HG02973 (cell line): ENCODE measurements around the gene EPHA7.
A peak's percentile ranks its signal among the peaks of the same experiment; 100 is the strongest.

Source experiments
- ATAC-seq: cut with Tn5 transposase; IDR thresholded peaks from one replicate; pipeline ENCODE4 v1.9.1; 2021; ENCODE audit warnings: moderate library complexity; ENCODE audit not compliant: unreplicated experiment

The EPHA7 gene

DNA sequence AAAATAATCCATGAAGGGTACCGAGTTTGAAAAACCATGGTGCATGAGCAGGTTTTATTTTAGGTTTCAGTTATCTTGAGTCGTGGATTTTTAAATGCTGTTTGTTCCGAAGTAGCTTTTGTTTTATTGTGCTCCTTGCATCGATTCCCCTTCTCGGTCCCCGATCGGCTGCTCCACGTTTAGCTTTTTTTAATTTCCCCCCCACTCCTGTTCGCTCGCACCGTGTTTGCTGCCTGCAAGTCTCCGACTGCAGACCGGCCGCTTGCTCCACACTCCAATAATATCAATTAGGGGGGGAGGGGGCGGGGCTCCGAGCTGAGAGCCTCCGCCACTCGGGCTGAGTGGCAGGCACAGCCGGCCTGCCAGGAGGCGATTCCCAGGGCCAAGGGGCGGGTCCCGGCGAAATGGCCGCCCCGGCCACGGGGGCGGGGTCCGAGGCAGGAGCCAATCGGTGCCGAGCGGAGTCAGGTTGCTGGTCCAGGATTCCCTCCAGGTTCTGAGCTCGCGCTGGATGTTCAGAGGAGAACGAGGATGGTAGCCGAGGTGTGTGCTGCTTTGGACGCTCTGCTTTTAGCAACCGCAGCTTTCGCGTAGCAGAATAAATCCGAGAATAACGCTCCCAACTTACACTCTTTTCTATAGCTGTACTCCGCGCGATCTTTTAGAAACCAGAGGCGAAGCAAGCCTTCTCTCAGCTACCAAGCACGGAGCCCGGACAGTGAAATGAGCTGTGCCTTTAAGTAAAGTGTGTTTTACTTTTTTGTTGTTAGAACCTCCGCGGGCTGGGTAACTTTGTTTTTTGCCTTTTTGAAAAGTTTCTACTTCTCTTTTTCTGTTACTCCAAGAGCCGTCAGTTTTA lies at the start of gene EPHA7:
Gene EPHA7, minus strand, starts transcription at position 256 of the 859 bp plus-strand sequence. Its CDS starts 218 bp downstream, at position 38.
- ATAC-seq = peak; percentile 96

DNA sequence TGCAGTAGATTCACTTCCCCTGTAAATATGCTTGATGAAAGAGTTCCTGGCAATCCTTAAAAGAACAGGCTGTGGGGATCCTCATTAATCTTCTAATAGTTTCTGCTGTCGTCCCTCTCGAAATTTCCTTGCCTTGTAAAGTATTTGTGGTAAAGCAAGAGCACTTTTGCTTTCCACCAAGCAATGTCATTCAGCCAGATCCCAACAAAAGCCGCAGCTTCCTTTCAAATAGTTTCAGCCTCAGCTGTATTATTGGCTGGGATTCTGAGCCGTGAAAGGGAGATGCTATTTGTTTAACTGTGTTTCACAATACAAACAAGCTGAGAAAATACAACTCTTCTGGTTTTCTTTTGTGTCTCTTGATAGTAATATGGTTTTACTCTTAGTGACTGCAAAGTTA lies 48.9 kb upstream of the EPHA7 start:
- ATAC-seq = no peak

DNA sequence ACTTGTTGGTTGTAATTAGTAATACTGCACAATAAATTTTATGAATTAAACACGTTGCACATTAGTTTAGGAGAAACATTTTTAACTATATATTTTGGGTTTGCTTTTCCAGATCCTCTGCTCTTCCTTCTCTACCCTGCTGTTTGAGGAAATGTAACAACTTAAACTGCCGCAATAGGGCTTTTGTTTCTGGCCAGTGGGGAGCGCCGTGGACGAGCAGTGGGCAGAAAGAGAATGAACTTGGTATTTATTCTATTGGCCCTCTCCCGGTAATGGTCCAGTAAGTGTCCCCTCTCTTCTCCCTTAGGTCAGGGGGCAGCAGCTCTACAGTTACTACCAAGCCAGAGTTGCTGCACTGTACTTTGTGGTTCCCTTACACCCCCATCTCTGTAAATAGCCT lies 35.2 kb upstream of the EPHA7 start:
- no peak for ATAC-seq

DNA sequence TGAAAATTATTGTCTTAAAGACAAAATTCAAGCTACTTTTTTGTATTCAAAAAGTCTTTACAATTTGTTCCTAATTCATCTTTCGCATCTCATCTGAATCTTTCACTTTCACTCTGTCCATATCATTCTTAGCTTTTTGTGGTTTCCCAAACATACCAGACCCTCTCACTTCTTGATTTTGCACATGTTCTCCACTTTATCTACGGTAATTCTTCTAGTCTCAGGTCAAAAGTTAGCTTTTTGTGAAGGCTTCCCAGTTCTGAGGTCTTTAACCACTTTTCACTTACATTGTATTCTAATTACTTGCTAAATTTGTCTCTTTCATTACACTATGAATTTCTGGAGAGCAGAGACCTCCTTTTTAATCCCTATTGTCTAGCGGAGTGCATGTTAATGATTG lies 34.6 kb upstream of the EPHA7 start:
- ATAC-seq = peak; percentile 87

DNA sequence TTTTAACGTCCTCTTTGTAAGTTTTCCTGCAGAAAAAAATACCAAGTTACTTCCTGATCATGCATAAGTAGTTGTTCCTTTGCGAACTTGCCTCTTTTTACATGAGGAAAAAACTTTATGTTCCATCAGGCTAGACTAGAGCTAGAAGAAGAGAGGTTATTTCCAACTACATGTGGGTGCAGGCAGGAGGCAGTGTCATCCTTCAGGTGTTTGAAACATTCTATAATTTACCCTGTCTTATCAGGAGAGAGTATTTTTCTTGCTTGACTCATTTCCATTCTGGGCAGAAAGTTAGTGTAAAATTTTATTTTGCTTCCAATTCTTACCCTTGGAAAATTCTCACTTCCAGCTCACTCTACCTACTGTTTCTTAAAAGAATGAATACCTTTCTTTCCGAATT lies 28.5 kb upstream of the EPHA7 start:
- ATAC-seq = no peak

DNA sequence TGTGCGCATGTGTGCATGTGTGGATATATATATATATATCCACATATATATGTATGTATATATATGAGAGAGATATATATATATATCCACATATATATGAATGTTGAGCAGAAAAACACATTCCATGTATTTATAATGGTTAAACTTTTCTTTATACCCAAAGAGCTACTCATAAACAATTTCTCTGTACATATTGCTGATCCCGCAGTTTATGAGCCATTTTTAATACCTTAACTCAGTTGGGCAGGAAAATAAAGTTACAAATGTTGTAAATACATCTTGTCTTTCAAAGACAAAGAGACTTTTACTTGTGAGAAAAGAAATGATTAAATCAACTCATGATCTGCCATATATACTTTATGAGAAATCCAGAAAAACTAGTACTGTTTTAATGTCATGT lies 18.1 kb upstream of the EPHA7 start:
- ATAC-seq = no peak

DNA sequence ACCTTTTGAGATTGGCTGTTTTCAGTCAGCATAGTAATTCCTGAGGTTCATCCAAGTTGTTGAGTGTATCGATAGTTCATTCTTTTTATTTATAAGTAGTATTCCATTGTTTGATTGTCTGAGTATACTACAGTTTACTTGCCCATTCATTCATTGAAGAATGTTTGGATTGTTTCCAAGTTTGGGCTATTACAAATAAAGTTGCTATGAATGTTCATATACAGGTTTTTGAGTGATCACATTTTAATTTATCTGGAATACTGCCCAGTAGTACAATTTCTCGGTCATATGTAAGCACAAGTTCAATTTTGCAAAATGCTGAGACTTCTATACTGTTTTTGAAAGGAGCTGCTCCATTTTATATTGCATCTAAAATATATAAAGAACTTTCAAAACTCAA lies 14.2 kb upstream of the EPHA7 start:
- no peak for ATAC-seq

DNA sequence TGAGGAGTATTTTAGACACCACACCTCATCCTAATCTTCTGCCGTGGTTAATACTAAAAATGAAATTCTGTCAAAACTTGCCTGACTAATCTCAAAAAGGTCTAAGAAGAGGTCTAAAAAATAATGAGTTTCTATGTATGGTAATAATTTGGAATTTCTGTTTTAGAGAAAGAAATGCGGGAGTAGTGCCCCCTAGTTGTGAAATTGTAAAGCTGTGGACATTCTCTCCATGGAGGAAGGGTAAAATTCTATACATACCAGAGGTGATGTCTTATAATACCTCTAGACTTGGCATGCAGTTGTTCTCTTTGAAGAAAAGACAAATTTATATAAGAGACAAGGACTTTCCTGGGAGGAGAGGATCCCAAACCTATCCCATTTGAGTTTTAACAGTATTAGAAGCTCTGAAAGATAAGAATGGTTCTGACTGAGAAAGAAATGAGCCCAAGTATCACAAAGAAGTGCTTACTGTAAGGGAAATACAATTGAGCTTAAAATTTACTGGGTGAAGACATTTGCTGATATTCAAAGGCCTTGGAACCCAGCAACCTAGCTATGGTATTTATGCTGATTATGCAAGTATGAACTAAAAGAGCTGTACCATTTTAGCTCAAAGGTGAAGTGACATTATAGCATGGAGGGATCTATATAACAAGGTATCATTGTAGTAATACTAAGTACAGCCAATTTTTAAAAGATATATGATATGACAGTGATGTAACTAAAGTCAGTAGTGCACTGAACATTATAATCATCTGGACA lies 5.1 kb upstream of the EPHA7 start:
- ATAC-seq = no peak

DNA sequence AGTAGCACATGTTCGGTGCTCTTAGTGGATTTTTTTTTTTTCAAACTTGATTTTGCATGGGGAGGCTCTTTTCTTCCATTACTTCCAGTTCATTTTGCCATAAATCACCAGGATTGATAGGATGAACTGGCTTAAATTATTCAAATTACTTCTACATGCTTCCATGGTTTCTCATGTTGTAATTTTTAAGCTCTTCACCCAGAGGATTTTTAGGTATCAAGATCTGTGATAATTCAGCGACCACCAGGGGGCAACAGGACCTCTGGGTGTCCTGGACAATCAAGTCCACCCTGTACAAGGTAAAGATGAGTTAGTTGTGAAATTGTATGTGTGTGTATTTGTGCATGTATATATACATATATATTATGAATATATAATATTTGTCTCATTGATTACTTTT lies 4.2 kb upstream of the EPHA7 start:
- no peak for ATAC-seq

DNA sequence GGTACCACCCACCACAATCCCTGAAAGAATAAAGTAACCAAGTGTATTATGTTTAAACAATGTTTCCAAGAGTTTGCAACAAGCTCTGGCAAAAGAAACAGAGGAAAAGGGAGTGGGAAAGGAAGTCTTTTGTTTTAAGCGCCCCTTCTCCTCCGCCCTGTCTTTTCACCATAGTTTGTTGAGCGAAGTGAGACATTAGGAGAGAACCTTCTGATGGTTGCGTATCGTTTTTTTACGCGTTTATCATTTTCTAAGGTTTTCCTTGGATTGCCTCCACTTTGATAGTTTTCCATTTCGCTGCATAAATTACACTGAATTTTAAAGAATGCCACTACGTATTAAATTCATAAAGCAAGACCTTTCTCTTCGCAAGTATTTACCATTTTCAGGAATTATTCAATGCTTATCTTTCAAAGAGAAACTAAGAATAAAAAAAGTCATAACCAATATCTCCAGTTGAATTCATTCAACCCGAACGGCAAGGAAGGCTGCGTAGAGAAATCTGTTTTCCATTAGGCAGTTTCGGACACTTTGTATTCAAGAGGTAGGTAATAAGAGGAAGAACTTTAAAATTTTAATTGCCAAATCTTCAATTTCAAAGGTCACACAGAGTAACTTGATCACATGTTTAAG lies 920 bp upstream of the EPHA7 start:
- no peak for ATAC-seq

DNA sequence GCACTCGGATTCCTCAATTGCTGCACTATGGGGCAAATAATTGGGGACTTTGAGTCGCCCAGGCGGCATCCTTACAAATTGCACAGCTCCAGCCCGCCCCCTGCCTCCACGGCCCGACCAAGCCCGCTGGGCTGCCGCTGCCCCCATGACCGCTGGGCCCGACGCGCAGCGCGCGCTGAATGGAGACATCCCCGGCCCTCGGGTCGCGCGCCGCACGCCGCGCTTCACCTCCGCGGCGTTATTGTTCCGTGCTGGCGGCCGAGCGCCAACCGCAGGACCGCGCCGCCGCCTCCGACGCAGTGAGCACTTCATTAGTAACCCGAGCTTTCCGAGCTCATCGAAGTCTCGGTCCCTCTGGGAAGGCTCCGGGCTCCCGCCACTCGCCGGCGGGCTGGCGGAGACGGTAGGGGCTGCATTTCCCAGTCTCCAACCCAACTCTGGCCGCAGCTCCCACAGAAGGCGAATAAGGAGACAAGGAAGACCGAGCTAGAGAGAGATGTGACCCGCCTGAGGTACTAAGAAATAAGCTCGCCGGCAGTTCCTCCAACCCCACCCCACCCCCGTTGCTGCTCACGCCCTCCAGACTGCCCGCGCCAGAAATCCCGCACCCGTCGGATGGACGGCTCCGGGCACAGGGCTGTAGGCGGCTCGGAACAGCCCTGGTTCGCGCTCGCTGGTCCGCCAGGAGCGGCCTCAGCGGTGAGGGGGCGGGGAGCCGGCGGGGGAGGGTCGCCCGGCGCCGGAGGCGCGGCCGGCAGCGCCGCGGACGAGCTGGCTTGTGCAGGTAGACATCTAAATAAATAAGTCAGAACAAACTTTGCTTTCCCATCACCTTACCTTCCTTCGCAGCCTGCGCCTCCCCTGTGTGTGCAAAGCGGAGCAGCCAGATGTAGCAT lies 703 bp downstream of the EPHA7 start:
- ATAC-seq = peak; percentile 8

DNA sequence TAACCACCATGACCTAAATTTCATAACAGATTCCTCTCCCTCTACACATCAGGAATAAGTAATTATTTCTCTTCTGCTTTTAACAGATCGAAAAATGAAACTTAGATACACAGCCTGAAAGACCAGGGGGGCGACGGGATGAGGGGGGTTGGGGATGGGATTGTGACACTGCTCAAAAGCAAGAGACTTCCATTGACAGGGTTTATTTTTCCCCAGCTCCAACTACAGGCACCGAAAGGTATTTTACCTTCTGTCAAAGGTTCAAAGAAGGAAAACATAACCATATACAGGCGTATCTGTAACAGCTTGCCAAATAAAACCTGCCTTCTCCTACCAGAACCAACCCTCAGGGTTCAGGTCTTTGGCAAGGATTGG lies 1.3 kb downstream of the EPHA7 start:
- no peak for ATAC-seq

DNA sequence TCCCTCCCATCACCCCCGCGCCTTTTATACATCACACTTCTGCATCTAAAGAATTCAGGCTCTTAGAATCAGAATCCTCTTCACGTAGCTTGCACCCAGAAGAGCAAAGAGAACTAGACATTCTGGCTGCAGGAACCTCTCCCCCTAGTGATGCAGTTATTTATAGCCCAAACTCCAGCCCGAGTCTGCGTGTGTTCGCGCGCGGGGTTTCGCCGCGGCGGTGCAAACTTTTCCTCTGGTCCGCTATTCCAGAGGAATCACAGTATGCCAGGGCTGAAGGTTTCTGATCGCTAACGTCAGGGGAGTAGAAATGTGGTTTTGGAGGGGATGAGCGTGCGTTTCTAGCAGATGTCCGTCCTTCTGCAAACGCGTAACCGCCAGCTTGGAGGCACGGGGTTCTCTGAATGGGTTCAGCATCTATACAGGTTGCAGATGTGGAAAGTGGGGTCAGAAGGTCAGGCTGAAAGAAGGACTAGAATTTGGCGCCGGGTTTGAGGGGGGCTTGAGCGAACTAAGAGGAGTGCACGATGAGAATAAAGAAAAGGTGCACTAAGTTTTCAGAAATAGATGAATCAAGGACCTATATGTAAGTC lies 1.8 kb downstream of the EPHA7 start:
- ATAC-seq = no peak

DNA sequence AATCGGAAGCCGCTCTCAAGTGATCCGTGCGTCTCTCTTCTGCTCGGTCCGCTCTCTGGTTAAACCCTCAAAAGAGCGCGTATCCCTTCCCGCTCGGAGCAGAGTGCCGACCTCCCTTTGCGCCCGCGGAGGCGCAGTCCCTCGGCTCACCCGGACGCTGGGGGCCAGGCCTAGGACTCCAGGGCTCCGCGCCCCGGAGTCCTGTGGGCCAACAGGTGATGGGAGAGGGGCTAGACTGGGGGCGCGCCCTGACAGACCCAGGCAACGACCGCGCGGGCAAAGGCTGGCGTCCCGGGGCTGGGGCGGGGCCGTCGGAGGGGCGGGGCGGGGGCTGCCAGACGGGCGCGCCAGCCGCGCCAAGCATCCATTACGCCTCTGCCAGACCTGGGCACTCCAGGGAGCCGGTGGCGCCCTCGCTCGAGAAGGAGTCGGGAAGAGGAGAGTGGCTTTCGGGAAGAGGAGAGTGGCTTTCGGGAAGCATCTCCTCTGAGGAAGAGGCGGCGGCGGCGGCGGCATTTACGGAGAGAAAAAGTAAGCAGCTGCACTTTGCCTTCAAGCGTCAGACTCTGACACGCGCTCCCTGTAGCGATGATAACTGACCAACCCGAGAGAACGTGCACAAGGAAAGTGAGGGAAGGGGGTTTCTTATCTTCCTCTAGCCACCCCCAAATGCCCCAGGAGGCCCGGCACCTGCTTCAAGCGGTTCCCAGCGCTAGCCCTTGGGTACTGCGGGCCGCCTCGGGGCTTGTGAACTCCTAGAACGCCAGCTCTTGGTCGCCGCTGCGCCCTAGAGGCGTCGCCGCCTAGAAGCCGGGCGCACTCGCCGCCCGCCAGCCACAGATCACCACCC lies 2.6 kb downstream of the EPHA7 start:
- ATAC-seq = no peak

DNA sequence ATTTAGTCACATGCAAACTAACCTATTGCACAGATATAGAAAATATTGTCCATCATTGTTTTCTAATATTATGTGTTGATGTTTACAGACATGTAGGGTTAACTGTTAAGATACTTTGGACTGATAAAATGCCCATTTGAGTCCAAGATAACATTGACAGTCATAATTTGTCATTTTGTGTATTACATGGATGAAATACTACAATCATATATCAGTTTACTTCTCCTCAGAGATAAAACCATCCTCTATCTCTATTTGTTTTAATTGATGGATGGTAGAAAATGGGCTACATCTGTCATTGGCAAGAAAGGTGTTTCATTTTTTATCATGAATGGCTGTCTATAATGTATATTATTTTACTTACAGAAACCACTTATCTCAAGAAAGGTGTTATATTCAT lies 6.2 kb downstream of the EPHA7 start:
- no peak for ATAC-seq

DNA sequence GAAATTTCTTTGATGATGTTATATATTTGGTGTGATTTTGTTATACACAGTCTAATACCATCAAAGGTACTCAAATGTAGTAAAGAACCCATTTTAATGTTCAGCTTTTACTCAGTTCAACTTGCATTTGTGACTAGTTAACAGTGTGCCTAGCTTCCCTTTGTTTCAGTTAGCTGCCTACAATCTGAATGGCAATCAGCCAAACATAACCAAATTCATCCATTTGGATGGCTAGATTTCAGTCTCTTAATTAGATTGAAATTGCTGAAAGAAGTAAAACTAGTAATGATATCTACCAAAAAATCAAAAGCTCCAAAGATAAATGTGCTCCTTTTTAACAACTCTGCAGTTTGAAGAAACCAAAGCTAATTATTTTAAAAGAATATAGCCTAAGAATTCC lies 6.9 kb downstream of the EPHA7 start:
- ATAC-seq = no peak

DNA sequence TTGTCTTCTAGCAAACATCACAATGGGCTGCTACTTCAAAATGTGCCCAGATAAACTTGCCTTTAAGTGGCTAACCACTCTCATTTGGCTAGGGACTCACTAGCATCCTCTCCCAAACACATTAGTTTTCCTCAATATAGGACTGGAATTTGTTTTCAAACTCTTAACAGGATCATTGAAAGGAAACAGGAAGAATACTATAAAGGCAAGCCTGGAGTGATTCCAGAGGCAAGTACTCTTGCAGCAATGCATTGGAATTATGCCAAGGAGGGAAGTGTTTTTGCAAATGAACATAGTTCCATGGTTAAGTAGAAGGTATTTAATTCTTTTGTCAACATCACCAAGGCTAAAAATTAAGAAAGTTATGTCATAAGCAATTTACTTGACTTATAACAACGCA lies 12.2 kb downstream of the EPHA7 start:
- ATAC-seq = no peak

DNA sequence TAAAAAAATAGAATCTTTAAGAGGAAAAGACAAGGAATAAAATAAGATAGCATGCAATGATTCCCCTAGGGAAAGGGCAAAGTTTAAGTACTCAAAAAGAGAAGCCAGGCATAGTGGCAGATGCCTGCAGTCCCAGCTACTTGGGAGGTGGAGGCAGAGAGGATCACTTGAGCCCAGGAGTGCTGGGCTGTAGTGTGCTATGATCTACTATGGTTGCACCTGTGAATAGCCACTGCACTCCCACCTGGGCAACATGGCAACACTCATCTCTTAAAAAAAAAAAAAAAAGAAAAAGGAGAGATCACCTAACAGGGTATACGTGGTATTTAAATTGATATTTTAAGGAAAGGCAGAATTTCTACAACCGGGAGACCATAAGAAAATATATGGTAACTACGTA lies 16.0 kb downstream of the EPHA7 start:
- no peak for ATAC-seq

DNA sequence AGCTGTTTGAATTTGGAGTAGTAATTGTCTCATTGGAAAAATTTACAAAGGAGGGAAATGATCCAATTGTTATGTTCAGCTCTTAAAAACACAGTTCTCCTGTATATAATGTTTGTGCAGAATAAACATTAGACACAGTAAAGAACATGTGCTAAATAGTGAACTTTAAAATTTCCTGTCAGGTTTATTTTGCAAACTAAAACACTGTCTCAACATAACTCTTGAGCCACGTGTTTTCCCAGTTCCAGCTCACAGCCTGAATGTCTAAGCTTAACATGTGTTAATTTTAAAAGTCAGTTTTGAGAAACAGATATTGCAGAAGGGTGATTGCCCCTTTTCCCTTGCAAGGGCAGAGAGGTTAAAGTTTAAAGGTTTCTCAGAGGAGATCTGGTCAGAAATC lies 20.6 kb downstream of the EPHA7 start:
- ATAC-seq = no peak

DNA sequence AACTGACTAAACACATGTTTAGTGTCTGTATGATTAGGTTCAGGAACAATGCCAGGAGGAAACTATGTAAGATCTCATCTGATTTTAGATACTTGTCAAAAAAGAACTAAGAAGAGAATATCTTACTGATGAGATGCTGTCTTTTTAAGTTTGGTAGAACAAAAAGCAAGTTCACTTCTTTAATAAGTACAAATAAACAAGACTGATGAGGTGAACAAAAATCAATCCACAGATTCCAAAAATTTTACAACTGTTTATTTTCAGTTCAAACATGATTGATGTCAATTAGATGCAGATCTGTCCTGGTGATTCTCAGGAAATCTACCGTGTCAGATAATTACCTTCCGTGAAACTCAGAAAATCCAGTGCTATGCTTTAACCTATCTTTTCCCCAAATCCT lies 24.9 kb downstream of the EPHA7 start:
- ATAC-seq = no peak
